Upper lobe of left lung (tissue), 4 donors: Measurements from ENCODE around the gene SWAP70.

Experiments
- CTCF ChIP-seq, 6 experiments: fragments of 450-650 bp in 4 of 6; fragments of 200-600 bp in 2 of 6; sonication (generic) in 2 of 6; IDR thresholded peaks; one replicate each; pipeline ENCODE4 v1.5.1; 2016 to 2019; ENCODE audit warnings: antibody characterized with exemption in 6 of 6
- POLR2A ChIP-seq, 4 donors: fragments of 450-650 bp; IDR thresholded peaks; one replicate each; pipeline ENCODE4 v1.5.1; 2016 to 2017; ENCODE audit warnings: antibody characterized with exemption in 4 of 4, mild to moderate bottlenecking in 2 of 4

DNA sequence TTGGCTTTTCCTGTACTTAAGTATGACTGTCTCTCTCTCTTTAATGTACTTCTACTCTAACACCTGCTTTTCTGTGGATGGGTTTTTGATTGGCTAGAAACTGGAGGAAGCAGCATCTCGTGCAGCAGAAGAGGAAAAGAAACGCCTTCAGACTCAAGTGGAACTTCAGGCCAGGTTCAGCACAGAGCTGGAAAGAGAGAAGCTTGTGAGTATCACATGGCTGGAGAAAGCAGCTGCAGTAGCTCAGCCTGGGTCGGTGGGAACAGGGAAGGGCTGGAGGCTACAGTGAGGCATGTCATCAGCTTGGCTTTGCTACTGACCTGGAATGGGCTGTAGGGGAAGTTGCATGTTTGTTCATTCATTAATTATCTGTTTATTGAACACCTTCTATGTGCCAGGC is 74.2 kb downstream of the SWAP70 start:
- no peak for TF ChIP-seq CTCF (IDR thresholded peaks at IDR 0.05)
- no peak for TF ChIP-seq POLR2A (IDR thresholded peaks at IDR 0.05)
